COLO668 (cell line): Measurements from ENCODE around the gene CAMK2B.
A peak's percentile ranks its signal among the peaks of the same experiment; 100 is the strongest.

Source experiments
- DNase-seq: peaks from one replicate; lab custom pipeline; 2025; ENCODE audit not compliant: unreplicated experiment; lab: John Stamatoyannopoulos, UW

The CAMK2B gene

GRCh38 chr7:44232901-44233715, 92.3 kb downstream of the CAMK2B start:
- no peak for DNase-seq

GRCh38 chr7:44232396-44232795, 93.0 kb downstream of the CAMK2B start:
- DNase-seq = no peak

- DNase-seq = no peak
Observed at GRCh38 chr7:44231088-44231487, 94.3 kb downstream of the CAMK2B start.

GRCh38 chr7:44230286-44230685, 95.1 kb downstream of the CAMK2B start:
- DNase-seq = no peak

GRCh38 chr7:44229546-44230105, 95.8 kb downstream of the CAMK2B start:
- DNase-seq = no peak

- DNase-seq = no peak
Observed at GRCh38 chr7:44228571-44229350, 96.6 kb downstream of the CAMK2B start.

GRCh38 chr7:44227911-44228310, 97.5 kb downstream of the CAMK2B start:
- DNase-seq = no peak

- DNase-seq = no peak
Observed at GRCh38 chr7:44226396-44226753, 99.0 kb downstream of the CAMK2B start.

GRCh38 chr7:44225566-44226395, 99.6 kb downstream of the CAMK2B start:
- peak; percentile 91 for DNase-seq

GRCh38 chr7:44224974-44225565, 100.3 kb downstream of the CAMK2B start:
- DNase-seq = peak; percentile 56

- DNase-seq = peak; percentile 96
Observed at GRCh38 chr7:44224080-44224973, 101.1 kb downstream of the CAMK2B start.

GRCh38 chr7:44223362-44224079, 101.9 kb downstream of the CAMK2B start:
- DNase-seq = peak; percentile 92

GRCh38 chr7:44222776-44223261, 102.6 kb downstream of the CAMK2B start:
- DNase-seq = peak; percentile 84

- peak; percentile 25 for DNase-seq
Observed at GRCh38 chr7:44222074-44222473, 103.3 kb downstream of the CAMK2B start.

- no peak for DNase-seq
Observed at GRCh38 chr7:44221231-44221791, 104.1 kb downstream of the CAMK2B start.

GRCh38 chr7:44220358-44221112, 104.9 kb downstream of the CAMK2B start:
- DNase-seq = no peak

- no peak for DNase-seq
Observed at GRCh38 chr7:44220046-44220357, 105.4 kb downstream of the CAMK2B start.
